AG10803 (cell line): ENCODE measurements around the gene SMAP2.

Experiments used
- DNase-seq: peaks from one replicate; pipeline ENCODE4 v3.0.0; 2010; ENCODE audit warnings: low read depth
- H3K4me3 ChIP-seq: 2 replicates; pipeline ENCODE4 v1.5.1; 2011; ENCODE audit warnings: mild to moderate bottlenecking, low read length, control low read depth
- CTCF ChIP-seq: conservative IDR thresholded peaks from 2 replicates; pipeline ENCODE4 v1.5.1; 2011; ENCODE audit warnings: mild to moderate bottlenecking, low read length, control low read depth, inconsistent platforms

SMAP2 gene

GRCh38 chr1:40372658-40373322 is 737 bp upstream of the SMAP2 start:
- peak overlapping the region; percentile 48 for H3K4me3 ChIP-seq
- DNase-seq = no peak
- TF ChIP-seq CTCF = no peak

GRCh38 chr1:40377512-40377911 is 4.0 kb downstream of the SMAP2 start:
- no peak for TF ChIP-seq CTCF
- DNase-seq = no peak
- H3K4me3 ChIP-seq = no peak overlapping the region

DNA sequence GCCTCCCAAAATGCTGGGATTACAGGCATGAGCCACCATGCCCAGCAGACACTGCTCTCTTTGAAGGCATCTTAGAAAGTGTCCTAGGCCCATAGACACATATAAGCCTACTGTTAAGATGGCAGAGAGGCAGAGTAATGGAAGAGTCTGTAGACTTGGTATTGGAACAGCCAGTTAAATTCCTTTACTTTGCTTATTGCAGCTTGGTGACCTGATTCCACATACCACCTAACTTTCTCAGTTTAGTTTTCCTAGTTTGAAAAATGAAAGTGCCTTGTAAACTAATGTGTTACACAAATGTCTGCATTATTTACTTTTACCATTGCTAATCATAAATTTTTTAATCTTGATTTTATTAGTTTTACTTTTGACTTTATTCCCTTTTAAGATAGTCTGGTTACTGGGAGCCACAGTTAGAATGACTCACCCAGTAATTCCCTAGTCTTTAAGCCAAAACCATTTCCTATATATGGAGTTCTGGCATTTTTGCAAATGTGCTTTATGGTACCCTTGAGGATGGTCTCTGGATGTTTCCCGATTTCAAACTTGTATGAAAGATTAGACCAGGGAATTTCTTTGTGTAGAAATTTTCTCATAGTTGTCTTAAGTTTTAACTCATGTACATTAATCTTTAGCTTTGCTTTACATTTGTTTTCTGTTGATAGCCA is 6.4 kb downstream of the SMAP2 start:
- no peak overlapping the region for H3K4me3 ChIP-seq
- TF ChIP-seq CTCF = no peak
- DNase-seq = peak; percentile 77

DNA sequence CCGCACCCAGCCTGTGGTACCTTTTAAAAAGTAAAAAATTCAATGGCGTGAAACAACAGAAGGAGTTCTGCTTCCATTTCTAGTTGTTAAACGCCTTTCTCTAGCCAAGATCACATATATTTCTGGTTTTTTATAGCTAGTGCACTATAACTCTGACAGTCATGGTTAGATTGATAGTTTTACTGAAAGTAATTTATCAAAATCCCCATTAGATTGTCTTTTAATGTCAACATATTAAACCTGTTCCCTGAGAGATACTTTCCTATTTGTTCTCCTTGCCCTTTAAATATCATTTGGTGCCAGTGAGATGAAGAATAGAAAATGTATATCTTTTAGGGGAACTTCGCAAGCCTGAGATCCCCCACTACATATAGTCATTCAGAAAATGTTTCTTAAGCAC is 7.3 kb downstream of the SMAP2 start:
- TF ChIP-seq CTCF = no peak
- no peak overlapping the region for H3K4me3 ChIP-seq
- DNase-seq = no peak

GRCh38 chr1:40381268-40382107 is 8.0 kb downstream of the SMAP2 start:
- no peak overlapping the region for H3K4me3 ChIP-seq
- no peak for TF ChIP-seq CTCF
- DNase-seq = no peak

- no peak overlapping the region for H3K4me3 ChIP-seq
- TF ChIP-seq CTCF = no peak
- no peak for DNase-seq
These were observed 8.6 kb downstream of the SMAP2 start for GRCh38 chr1:40382108-40382460.
